ENCODE measurements around the gene GRID2. TPM values are rescaled to one million over a fixed set of nuclear protein-coding genes. Genes with fewer than 3 reads are reported as not detected.

Gene GRID2
- polyA plus RNA-seq, 1 experiment, result not detected

GRCh38 chr4:92872604-92873003 is 568.8 kb downstream of the GRID2 start:
- CTCF ChIA-PET, result no interaction called here
- H3K36me3 ChIP-seq (ENCODE audit: control insufficient read depth, insufficient read depth, low read length), result no peaks in the 10 kb centered on the region

DNA sequence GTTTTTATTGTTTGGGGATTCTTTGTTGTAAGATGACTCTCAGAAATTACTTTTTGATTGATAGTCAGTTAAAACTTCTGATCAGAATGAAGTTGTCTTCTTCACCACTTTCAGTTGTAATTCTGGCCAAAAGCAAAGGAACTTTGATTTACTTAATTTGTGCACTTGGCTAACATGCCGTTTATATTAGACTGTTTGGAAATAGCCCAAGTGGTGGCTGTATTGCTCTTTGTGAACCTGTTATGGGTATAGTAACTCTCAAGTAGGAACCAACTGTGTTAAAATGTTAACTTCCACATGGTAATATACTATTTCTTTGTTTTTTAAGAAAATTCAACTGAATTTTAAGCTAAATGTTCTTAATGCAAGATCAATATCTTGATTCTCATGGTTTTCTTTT is 581.9 kb downstream of the GRID2 start:
- TF ChIP-seq CTCF (IDR thresholded peaks at IDR 0.05; ENCODE audit: insufficient read depth, low read depth, low read length), result no peak
- Histone ChIP-seq H3K36me3 (ENCODE audit: control insufficient read depth, insufficient read depth, low read length) (no peaks in the 10 kb centered on the region), H3K4me3 (ENCODE audit: low read depth, low read length) (no peak overlapping the region), H3K27me3 (ENCODE audit: control insufficient read depth, insufficient read depth, low read length) (no peaks in the 10 kb centered on the region)
- ChIA-PET POLR2A (no interaction called here), CTCF (no interaction called here)
- DNase-seq (ENCODE audit: low read depth), result no peak

More at GRCh38 chr4:92872604-92873003, 568.8 kb downstream of the GRID2 start:
- POLR2A ChIA-PET, result interaction anchor here (0.6 kb wide), 1 partner anchor 306 kb away, joined by 11 read pairs; no protein-coding TSS in a partner anchor
- no peak for DNase-seq (ENCODE audit: low read depth)
- Histone ChIP-seq H3K4me3 (ENCODE audit: low read depth, low read length) (no peak overlapping the region), H3K27me3 (ENCODE audit: control insufficient read depth, insufficient read depth, low read length) (no peaks in the 10 kb centered on the region)
- no peak for TF ChIP-seq CTCF (IDR thresholded peaks at IDR 0.05; ENCODE audit: insufficient read depth, low read depth, low read length)

DNA sequence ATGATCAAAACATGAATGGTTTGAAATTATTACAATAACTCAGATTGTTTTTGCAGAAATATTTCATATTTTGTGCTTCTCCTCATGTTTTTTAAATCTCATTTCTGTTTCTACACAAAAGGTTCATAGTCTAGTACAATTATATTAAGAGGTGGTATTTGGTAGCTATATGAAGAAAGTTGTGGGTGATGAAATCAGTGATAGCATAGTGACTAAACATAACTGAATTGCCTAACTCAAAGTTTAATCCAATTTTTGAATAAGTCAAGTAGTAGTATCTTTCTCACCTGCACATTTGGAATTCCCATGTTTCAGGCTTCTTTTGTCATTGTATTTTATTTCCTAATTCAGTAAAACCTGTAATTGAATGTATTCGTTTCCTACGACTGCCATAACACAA is 648.7 kb downstream of the GRID2 start:
- Histone ChIP-seq H3K36me3 (ENCODE audit: control insufficient read depth, insufficient read depth, low read length) (no peaks in the 10 kb centered on the region), H3K4me3 (ENCODE audit: low read depth, low read length) (no peak overlapping the region), H3K27me3 (ENCODE audit: control insufficient read depth, insufficient read depth, low read length) (no peaks in the 10 kb centered on the region)
- CTCF ChIA-PET, result no interaction called here
- TF ChIP-seq CTCF (IDR thresholded peaks at IDR 0.05; ENCODE audit: insufficient read depth, low read depth, low read length), result no peak
- POLR2A ChIA-PET, result interaction anchor here (0.7 kb wide), 1 partner anchor 10 kb away, joined by 5 read pairs; no protein-coding TSS in a partner anchor
- DNase-seq (ENCODE audit: low read depth), result no peak

GRCh38 chr4:92952897-92953296 is 649.1 kb downstream of the GRID2 start:
- DNase-seq (ENCODE audit: low read depth), result no peak
- H3K27me3 ChIP-seq (ENCODE audit: control insufficient read depth, insufficient read depth, low read length), result no peaks in the 10 kb centered on the region
- POLR2A ChIA-PET, result interaction anchor here (0.7 kb wide), 1 partner anchor 10 kb away, joined by 5 read pairs; no protein-coding TSS in a partner anchor

GRCh38 chr4:92953462-92953861 is 649.7 kb downstream of the GRID2 start:
- H3K27me3 ChIP-seq (ENCODE audit: control insufficient read depth, insufficient read depth, low read length), result no peaks in the 10 kb centered on the region
- ChIA-PET POLR2A (no interaction called here), CTCF (no interaction called here)
- H3K4me3 ChIP-seq (ENCODE audit: low read depth, low read length), result no peak overlapping the region
- no peaks in the 10 kb centered on the region for H3K36me3 ChIP-seq (ENCODE audit: control insufficient read depth, insufficient read depth, low read length)
- DNase-seq (ENCODE audit: low read depth), result no peak
- TF ChIP-seq CTCF (IDR thresholded peaks at IDR 0.05; ENCODE audit: insufficient read depth, low read depth, low read length), result no peak

More at GRCh38 chr4:92952897-92953296, 649.1 kb downstream of the GRID2 start:
- no peaks in the 10 kb centered on the region for H3K36me3 ChIP-seq (ENCODE audit: control insufficient read depth, insufficient read depth, low read length)
- CTCF ChIA-PET, result no interaction called here
- no peak for TF ChIP-seq CTCF (IDR thresholded peaks at IDR 0.05; ENCODE audit: insufficient read depth, low read depth, low read length)
- no peak overlapping the region for H3K4me3 ChIP-seq (ENCODE audit: low read depth, low read length)

Data from BJ (cell line).